ENCODE measurements around the gene TBC1D4.
"Not testable (repeated sequence)": the region's sequence is repeated elsewhere in the genome, so short reads cannot be mapped to it uniquely, and the experiment has no call there.

TBC1D4 gene

DNA sequence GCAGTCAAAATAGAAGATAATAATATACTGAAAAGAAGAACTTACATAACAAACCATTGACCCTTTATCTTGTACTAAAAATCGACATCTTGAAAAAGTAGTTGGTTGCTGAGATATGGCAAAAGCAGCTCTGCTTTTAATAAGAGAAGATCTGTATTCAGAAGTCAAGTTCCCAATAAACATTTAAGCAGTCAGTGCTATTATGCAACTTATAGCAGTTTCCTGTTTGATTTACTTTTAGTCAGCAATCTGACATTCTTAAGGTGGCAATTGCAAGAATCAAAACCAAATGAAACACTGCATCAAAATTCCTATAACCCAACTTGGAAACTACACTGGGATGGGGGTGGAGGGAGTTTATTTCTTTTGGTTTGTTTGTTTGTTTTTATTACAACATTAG lies 165.5 kb downstream of the TBC1D4 start:
- DNase-seq: no peak

DNA sequence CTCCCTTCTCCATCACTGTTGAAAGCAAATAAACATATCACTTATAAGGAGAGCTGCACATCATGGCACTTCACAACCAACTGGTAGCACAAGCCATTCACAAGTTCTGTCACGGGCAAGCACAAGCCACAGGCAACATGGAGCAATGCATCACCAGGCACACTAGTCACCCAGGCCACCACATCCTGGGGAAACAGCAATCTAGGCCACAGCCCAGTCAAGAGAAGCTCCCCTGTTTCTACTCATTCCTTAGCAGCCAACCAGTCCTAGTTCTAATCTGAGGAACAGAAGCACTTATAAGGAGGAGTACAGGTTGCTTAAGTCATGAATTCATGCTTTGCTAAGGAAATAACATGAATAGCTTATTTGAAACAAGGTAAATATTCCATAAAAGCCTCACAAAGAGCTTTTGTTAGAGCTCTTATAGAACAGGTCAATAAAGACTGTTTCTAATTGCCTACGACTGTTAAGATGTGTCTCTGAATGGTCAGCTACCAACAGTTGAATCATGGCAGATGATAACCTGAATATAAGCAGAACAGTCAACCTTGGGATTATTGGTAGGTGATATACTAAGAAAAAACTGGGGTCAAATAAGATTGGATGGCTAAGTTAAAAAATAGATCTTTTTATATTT lies 169.0 kb downstream of the TBC1D4 start:
- DNase-seq: no peak

DNA sequence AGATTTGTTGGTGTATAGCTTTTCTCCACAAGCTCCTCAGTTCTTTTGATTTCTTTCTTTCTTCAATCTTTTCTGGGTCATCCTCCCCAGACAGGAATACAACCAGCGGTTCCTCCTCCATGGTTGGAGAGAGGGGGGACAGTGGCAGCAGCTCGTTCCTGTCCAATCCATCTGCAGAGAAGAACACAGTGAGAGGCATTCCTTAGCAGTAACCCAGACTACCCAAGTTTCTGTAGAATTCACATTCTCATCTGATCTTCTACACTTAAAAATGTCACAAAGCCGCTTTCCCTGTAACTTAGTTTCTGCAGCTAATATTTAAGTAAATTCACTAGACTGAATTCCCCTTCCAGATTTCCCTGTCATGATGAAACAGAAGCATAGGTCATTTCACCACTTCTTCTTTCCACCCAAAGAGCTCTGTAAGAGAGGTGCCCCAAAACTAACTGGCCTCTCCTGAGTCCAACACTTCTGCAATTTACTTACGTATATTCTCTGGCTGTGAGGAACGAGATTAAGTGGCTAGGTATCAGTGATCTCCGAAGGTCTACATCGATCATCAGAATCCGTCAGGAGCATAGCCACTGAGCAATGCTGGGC lies 171.9 kb downstream of the TBC1D4 start:
- DNase-seq: no peak

DNA sequence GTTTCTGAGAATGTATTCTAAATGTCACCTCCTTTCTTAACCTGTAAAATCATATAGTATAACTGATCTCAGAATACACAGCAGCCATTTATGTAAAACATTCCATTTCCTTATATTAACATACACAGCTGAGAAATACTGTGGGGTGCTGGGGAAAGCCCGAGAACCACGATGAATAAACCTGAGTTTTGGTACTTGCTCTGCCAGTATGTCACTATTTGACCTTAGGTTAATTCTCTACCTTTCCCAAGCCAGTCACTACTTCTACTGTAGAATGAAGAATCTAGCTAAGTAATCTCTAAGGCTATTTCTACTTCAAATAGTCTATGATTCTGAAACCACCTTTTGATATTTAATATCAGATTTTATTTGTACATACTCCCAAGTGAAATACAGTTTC lies 173.7 kb downstream of the TBC1D4 start:
- DNase-seq: no peak

DNA sequence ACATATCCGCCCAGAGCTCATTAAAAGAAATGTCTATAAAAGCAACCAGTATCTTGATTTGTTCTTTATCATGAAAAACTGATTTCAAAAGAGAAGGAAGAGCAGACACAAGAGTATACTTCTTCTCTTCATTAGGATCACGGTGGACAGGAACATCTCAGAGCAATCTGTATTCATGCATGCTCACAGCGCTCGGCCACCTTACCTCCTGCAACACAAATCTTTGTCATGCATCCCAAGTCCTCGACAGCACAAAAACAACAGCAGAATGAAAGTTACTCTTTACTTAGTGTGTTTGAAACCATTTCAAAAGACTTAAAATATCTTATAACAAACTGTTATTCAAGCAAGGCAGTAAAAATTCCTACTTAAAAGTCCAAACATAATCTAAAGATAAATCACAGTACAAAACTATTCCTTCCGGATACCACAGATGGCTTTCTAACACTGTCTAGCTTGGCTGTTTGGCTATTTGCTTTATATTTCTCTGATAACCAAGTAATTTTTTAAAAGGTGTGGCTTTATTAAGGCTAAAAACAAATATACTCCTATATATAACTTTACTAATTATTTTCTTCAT lies 174.5 kb downstream of the TBC1D4 start:
- no peak for DNase-seq

DNA sequence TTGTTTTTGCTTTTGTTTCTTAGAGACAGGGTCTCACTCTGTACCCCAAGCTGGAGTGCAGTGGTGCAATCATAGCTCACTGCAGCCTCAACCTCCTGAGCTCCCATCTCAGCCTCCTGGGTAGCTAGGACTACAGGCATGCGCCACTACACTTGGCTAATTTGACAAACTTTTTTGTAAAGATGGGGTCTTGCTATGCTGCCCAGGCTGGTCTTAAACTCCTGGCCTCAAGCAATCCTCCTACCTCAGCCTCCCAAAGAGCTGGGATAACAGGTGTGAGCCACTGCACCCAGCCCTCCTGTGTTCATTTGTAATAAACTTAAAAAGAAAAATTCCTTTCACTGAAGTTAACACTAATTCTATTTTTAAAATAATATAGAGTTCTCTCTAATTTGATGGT lies 175.0 kb downstream of the TBC1D4 start:
- DNase-seq: not testable (repeated sequence)

DNA sequence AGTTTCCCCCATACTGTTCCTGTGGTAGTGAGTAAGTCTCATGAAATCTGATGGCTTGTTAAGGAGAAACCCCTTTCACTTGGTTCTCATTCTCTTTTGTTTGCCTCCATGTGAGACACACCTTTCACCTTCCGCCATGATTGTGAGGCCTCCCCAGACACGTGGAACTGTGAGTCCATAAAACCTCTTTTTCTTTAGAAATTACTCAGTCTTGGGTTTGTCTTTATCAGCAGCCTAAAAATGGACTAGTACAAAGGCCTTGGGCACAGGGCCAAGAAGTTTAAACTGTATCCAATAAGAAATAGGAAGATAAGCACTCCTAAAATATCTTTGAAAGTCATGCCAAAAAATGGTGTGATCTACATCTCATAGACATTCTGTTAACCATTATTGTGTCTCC lies 176.9 kb downstream of the TBC1D4 start:
- DNase-seq: no peak

DNA sequence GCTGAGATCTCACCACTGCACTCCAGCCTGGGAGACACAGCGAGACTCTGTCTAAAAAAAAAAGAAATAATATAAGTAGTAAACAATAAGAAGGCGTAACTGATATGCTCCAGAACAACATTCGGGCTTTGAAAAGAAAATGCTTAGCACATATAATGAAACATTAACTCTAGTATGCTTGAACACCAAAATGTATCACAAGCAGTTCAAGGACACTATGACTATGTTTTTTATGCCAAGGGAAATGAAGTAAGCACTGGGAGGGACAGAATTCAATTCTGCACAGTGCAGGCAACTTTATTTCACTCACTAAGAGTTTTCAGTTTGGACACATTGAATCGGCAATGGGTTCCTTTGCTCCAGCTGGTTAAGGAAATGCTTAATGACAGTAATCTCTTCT lies 178.7 kb downstream of the TBC1D4 start:
- DNase-seq: no peak

DNA sequence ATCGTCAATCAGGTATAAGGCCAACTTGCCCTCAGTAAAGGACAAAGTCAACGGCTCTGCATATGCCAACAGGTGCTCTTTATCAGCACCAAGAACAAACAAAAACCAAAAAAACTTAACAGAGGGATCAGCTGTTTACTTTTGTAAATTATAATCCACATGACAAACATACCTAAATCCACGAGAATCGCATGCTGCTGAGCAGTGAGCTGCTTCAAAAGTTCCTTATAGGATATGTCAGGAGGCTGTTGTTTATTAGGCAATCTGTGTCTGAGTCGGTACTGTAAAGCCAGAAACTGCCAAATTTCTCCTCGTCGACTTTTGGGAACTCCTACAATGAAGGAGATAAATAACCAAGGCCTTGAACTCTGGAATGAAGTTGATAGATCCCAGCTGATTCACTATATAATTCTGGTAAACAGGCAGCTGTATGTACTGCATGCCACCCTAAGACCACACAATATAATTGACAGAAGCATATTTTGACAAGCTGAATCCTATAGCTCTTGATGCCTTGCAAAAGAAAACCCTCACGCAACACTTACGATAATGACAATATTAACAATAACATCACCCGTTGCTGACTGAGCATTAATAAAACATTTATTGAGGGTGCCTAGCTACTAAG lies 179.8 kb downstream of the TBC1D4 start:
- DNase-seq: no peak

DNA sequence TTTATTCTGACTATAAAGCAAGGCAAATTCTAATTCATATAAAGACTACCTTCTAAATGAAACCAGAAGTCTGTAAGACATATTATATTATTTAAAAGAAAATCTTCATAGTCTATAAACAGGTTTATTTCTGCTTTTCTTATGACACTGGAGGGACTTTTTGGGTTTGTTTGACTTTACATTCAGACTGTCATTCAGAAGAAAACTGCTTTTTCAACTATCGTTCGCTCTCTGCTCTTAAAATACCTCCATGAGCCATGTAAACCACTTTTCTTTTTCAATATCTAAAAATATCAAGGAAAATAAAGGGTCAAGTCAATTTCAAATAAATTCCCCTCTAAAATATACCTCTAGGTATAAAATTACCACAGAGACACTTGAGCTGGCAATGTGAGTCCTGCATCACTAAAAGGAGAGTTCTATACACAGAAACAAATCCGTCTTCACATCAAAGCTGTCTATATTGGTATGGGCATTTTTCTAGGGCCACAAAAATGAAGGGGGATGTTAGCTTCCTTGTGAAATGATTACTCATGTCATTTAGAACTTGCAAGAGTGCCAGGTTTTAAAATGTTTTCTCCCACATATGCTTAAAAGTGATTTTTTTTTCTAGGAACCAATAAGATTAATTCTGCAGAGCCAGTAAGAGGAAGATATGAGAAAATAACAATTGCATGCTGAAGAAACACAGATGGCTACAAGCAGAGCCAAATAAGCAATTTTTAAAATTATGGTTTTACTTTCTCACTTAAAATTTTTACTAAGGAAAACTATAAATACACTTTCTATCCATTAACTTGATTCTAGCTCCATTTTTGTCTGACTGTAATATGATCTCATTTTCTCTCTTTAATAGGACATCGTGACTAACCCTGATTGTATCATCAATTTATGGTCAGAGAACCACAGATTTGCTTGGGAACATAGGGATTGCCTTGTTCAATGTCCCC lies 181.8 kb downstream of the TBC1D4 start:
- no peak for DNase-seq

DNA sequence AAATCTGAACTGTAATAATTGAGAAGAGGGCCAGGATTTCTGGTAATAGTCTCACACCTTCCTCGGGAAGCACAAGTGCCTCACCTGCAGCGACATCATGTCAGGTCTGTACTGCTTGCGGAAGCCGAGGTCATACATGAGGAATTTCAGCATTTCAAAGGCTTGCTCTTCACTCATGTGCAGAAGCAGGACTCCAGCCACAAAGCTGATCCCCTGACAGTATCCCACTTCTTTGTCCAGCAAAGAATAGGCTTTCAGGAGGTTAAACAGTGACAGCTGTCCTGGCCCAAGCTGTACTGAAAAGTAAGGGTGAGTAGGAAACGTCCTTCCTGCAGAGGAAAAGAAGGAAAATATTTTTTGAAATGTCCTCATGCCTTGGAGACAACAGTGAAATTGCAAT lies 182.7 kb downstream of the TBC1D4 start:
- no peak for DNase-seq

DNA sequence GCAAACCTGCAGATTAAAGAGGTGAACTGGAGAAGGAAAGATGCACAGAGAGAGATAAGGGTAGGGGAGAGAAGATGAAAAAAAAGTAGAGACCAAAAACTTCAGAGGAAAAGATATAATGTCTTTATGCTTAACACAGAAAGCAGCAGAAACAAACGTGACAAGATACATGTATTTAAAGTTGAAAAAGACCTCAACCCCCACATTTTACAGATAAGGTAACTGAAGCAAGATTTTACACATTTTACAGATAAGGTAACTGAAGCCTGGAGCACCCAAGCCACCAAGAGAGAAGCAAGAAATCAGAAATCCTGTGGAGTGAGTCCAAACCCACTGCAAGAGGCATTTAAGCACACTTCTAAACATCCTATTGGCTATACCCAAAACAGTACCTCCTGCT lies 185.3 kb downstream of the TBC1D4 start:
- DNase-seq: no peak

DNA sequence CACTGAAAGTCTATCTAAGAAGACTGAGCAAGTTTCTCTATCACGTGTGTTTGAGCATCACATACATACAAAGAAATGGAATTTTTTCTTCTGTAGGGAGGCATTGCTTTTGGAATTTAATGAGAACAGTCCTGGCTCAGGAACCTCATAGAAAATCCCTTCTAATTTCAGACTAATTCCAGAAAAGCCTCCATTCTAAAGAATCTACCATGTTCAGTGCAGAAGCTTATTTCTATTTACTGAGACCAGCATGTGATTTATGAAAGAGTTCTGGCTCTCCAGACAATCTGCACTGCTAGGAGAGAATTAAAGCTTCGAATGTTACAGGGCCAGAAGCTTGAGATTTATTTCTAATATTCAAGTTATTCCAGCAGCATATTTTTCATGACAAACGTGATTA lies 186.8 kb downstream of the TBC1D4 start:
- no peak for DNase-seq

DNA sequence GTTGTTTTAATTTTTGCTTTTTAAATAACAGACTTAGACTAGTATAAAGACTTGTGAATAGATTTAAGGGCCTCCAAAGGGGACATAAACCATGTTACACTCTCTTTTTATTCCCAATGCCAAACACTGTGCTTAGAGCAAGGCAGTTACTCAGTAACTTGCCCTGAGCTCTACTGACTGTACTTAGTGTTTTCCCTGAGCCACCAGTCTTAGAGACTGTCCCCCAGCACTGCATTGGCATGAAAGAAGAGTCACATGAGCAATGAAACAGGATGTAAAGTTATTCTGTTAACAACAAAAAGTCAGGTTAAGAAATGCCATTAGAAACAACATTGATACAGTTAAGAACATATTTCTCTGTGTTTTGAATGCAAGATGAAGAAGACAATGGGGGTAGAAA lies 187.9 kb downstream of the TBC1D4 start:
- no peak for DNase-seq

DNA sequence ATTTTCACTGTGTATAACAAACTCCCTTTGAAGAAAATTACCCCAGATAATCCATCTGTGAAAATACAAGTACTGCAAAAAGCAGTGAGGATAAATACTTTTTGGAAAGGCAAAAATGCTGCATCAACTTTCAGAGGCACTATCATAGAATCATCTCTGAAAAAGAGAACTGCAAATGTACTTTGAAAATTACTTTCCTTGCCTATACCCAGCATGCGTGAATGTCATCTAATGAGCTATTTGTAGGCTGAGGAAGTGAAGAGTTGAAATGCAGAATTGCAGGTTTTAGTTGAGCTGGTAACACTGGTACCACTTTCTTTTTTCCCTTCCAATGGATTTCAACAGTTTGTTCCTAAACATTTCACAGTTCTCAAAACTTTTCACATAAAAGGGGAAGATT lies 196.7 kb downstream of the TBC1D4 start:
- DNase-seq: no peak

DNA sequence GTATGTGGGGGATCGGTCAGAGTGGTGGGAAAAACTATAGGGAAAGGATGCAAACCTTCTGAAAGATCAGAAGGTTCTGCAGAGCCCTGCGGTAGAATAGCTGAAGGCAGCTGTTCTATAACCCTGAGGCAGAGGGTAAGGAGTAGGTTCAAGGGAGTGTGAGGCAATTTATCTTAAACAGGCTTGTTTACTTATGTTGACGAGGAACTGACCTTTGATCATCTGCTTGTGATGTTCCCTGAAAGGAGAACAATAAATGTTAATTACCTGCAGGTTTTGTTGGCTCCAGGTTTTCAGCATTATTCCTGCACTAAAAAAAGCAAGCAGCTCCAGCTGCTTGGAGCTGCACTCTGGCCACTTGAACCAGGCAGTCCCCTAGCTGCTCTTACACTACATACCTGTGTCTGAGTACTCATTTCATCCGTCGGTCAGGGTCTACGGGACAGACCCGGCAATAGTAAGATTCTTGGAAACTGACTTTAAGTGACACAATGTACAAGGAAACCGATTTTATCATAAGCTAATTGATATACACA lies 202.1 kb downstream of the TBC1D4 start:
- DNase-seq: no peak

DNA sequence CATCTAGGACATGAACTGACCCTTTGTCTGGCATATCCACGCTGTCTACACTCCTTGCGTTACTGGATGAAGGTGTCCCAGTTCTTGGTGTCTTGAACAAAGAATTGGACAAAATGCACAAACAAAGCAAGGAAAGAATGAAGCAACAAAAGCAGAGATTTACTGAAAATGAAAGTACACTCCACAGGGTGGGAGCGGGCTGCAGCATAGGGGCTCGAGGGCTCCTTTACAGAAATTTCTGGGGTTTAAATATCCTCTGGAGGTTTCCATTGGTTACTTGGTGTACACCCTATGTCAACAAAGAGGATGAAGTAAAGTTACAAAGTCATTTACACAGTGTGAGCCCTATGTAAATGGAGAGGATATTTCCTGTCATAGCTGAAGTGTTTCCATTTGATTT lies 208.3 kb downstream of the TBC1D4 start:
- DNase-seq: not testable (repeated sequence)

DNA sequence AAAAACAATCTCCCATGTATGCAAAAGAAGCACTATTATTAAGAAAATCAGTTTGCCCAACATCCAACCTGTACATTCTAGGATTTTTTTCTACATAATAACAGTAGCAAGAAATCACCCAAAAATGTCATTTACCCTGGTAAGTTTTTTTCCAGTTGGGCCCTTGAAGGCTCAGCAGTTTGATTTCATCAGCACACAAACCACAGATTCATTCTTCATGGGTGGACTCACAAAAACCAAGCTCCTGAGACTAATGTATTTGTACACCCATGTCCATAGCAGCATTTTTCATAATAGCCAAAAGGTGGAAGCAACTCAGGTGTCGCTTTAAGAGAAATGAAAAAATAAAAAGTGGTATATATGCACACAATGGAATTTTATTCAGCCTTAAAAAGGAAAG lies 210.1 kb downstream of the TBC1D4 start:
- no peak for DNase-seq

DNA sequence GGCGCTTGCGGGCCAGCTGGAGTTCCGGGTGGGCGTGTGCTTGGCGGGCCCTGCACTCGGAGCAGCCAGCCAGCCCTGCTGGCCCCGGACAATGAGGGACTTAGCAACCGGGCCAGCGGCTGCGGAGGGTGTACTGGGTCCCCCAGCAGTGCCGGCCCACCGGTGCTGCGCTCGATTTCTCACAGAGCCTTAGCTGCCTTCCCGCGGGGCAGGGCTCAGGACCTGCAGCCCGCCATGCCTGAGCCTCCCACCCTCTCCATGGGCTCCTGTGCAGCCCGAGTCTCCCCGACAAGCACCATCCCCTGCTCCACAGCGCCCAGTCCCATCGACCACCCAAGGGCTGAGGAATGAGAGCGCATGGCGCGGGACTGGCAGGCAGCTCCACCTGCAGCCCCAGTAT lies 213.5 kb downstream of the TBC1D4 start:
- not testable (repeated sequence) for DNase-seq

DNA sequence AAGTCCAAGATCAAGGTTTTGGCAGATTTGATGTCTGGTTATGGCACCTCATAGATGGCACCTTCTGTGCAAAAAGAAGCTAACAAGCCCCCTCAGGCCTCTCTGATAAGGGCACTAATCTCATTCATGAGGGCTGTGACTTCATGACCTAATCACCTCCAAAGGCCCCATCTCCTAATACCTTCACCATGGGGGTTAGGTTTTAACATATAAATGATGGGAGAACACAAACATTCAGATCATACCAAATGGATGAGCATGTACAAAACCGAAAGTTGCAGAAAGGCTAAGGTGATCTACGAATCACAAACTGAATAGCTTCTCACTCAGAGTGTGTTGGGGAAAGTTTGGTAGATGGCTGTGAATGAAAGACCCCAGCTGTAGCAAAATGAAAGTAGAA lies 217.4 kb downstream of the TBC1D4 start:
- DNase-seq: no peak

DNA sequence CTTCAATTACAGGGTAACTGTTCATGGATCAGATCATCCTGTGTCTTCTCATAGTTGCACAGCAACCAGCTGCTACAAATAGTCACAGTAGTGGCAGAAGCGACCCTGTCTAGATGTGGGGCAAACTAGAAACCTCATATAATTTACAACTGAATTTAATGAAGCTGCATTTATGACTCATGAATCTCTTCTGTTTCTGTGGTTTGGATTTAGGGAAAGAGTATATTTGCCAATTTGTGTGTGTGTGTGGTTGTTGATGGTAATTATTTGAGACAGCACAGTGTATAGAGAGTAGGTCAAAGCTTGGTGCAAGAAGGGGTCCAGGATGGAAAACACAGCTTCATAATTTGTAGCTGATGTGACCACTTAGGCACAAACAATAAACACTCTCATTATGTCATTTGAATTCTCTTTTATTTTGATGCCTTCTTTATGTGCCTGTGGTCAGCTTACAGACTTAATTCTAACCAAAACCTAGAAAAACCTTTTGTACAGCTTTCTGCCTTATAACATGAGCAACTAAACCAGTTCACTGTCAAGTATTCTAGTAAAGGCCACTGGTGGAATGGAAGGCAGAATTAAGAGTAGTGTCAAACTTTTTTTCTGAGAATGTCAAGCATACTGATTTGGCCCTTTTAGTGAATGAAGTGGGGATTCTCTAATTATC lies 218.1 kb downstream of the TBC1D4 start:
- DNase-seq: no peak

DNA sequence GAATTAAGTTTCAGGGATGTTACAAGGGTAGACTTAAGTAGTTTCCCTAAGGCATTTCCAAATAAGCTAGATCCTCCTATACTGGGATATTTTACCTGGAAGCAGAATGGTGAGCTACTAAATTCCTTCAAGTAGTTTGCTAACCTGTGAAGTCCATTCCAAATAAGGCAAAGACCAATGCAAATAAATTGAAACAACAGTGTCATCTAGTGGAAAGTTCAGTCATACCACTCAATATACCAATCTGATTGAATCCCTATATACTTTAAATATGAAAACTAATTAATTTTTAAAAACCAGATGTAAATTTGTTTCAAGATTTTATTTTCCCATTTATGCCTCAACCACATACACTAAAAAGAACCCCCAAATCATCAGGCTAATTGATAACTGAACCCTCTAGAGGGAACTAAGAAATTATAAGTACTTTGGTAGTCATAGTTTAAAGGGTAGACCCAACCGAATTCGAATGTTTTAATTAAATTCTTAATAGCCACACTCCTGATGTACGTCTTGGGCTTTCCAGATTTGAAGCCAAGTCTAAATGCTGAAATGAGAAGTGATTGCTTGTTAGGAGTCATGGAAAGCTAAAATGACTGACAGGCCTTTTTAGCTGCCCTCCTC lies 223.7 kb downstream of the TBC1D4 start:
- DNase-seq: no peak

Measured in NCI-H2081 treated with DMSO at 0.1 percent for 48 hours (cell line).